ENCODE measurements around the gene UBAP1.
"Not testable (repeated sequence)": the region's sequence is repeated elsewhere in the genome, so short reads cannot be mapped to it uniquely, and the experiment has no call there.

Gene UBAP1

GRCh38 chr9:34179213-34180136 lies 632 bp downstream of the UBAP1 start:
- peak; percentile 85 for DNase-seq (ENCODE audit: low spot score)

- DNase-seq (ENCODE audit: low spot score), result no peak
Observed at GRCh38 chr9:34185778-34186551, 7.1 kb downstream of the UBAP1 start.

- no peak for DNase-seq (ENCODE audit: low spot score)
Observed at GRCh38 chr9:34187891-34188240, 9.0 kb downstream of the UBAP1 start.

GRCh38 chr9:34190996-34191892 lies 12.4 kb downstream of the UBAP1 start:
- peak; percentile 45 for DNase-seq (ENCODE audit: low spot score)

GRCh38 chr9:34195143-34195542 lies 16.3 kb downstream of the UBAP1 start:
- no peak for DNase-seq (ENCODE audit: low spot score)

GRCh38 chr9:34197286-34197685 lies 18.4 kb downstream of the UBAP1 start:
- DNase-seq (ENCODE audit: low spot score), result not testable (repeated sequence)

GRCh38 chr9:34197756-34198711 lies 19.2 kb downstream of the UBAP1 start:
- DNase-seq (ENCODE audit: low spot score), result peak; percentile 37

- DNase-seq (ENCODE audit: low spot score), result no peak
Observed at GRCh38 chr9:34200092-34200491, 21.2 kb downstream of the UBAP1 start.

- no peak for DNase-seq (ENCODE audit: low spot score)
Observed at GRCh38 chr9:34203275-34203991, 24.6 kb downstream of the UBAP1 start.

- DNase-seq (ENCODE audit: low spot score), result no peak
Observed at GRCh38 chr9:34203992-34204635, 25.3 kb downstream of the UBAP1 start.

- no peak for DNase-seq (ENCODE audit: low spot score)
Observed at GRCh38 chr9:34205102-34205501, 26.3 kb downstream of the UBAP1 start.

- DNase-seq (ENCODE audit: low spot score), result no peak
Observed at GRCh38 chr9:34206561-34206960, 27.7 kb downstream of the UBAP1 start.

- no peak for DNase-seq (ENCODE audit: low spot score)
Observed at GRCh38 chr9:34211395-34211794, 32.6 kb downstream of the UBAP1 start.

GRCh38 chr9:34214354-34215000 lies 35.6 kb downstream of the UBAP1 start:
- DNase-seq (ENCODE audit: low spot score), result not testable (repeated sequence)

- no peak for DNase-seq (ENCODE audit: low spot score)
Observed at GRCh38 chr9:34216325-34216724, 37.5 kb downstream of the UBAP1 start.

GRCh38 chr9:34217015-34217414 lies 38.2 kb downstream of the UBAP1 start:
- DNase-seq (ENCODE audit: low spot score), result not testable (repeated sequence)

- DNase-seq (ENCODE audit: low spot score), result no peak
Observed at GRCh38 chr9:34218446-34218845, 39.6 kb downstream of the UBAP1 start.

GRCh38 chr9:34219421-34219820 lies 40.6 kb downstream of the UBAP1 start:
- DNase-seq (ENCODE audit: low spot score), result no peak

- DNase-seq (ENCODE audit: low spot score), result no peak
Observed at GRCh38 chr9:34220218-34220617, 41.4 kb downstream of the UBAP1 start.

All from D341Med (cell line).